Mesothelial cell of epicardium (in vitro differentiated cells): ENCODE results near the gene ENC1. TPM values are rescaled to one million over a fixed set of nuclear protein-coding genes. Genes with fewer than 3 reads are reported as not detected.

Experiments
- DNase-seq, 2 experiments: peaks; one replicate each; pipeline ENCODE4 v3.0.0; 2021; ENCODE audit warnings: low spot score in 2 of 2; ENCODE audit not compliant: unreplicated experiment in 2 of 2
- H3K27ac Mint-ChIP-seq: 2 replicates; pipeline ENCODE4 v1.8.0; 2021; ENCODE audit warnings: mixed read lengths
- H3K27me3 Mint-ChIP-seq: 2 replicates; pipeline ENCODE4 v1.8.0; 2021; ENCODE audit warnings: low read depth, mixed read lengths
- H3K36me3 Mint-ChIP-seq: 2 replicates; pipeline ENCODE4 v1.8.0; 2021; ENCODE audit warnings: mixed read lengths
- H3K4me1 Mint-ChIP-seq: 2 replicates; pipeline ENCODE4 v1.8.0; 2021; ENCODE audit warnings: mixed read lengths
- H3K4me3 Mint-ChIP-seq: 2 replicates; pipeline ENCODE4 v1.8.0; 2021; ENCODE audit warnings: mild to moderate bottlenecking, moderate library complexity, mixed read lengths
- H3K9me3 Mint-ChIP-seq: 2 replicates; pipeline ENCODE4 v1.8.0; 2021; ENCODE audit warnings: mixed read lengths
- CTCF ChIP-seq: fragments of 200-600 bp; sonication (generic); IDR thresholded peaks from one replicate; pipeline ENCODE4 v1.5.0; 2021; ENCODE audit warnings: antibody characterized with exemption; ENCODE audit not compliant: unreplicated experiment
- total RNA-seq: library from RNA; stranded (reverse); gene quantifications from 3 replicates; pipeline ENCODE4 v1.2.1, GENCODE V29; 2021

The ENC1 gene
- total RNA-seq, 1 donor from 2014 or later: 129 TPM

GRCh38 chr5:74612045-74612444 lies 28.5 kb downstream of the ENC1 start:
- H3K27ac Mint-ChIP-seq: no peak overlapping the region
- H3K9me3 Mint-ChIP-seq: no peaks in the 10 kb centered on the region
- peaks cover 24% of the 10 kb centered on the region for H3K4me1 Mint-ChIP-seq
- no peak for DNase-seq
- no peaks in the 10 kb centered on the region for H3K36me3 Mint-ChIP-seq
- TF ChIP-seq CTCF: no peak
- no peak overlapping the region for H3K4me3 Mint-ChIP-seq
- H3K27me3 Mint-ChIP-seq: no peaks in the 10 kb centered on the region

GRCh38 chr5:74608736-74609601 lies 31.6 kb downstream of the ENC1 start:
- peaks cover 11% of the 10 kb centered on the region for H3K4me1 Mint-ChIP-seq
- no peak for TF ChIP-seq CTCF
- DNase-seq: no peak
- no peaks in the 10 kb centered on the region for H3K36me3 Mint-ChIP-seq
- H3K27ac Mint-ChIP-seq: peak overlapping the region; percentile 66
- peaks cover 3% of the 10 kb centered on the region for H3K9me3 Mint-ChIP-seq
- H3K4me3 Mint-ChIP-seq: no peak overlapping the region
- no peaks in the 10 kb centered on the region for H3K27me3 Mint-ChIP-seq

- no peaks in the 10 kb centered on the region for H3K27me3 Mint-ChIP-seq
- H3K36me3 Mint-ChIP-seq: peaks cover 2% of the 10 kb centered on the region
- no peak overlapping the region for H3K4me3 Mint-ChIP-seq
- TF ChIP-seq CTCF: no peak
- peaks cover 26% of the 10 kb centered on the region for H3K9me3 Mint-ChIP-seq
- no peak overlapping the region for H3K27ac Mint-ChIP-seq
- peaks cover 11% of the 10 kb centered on the region for H3K4me1 Mint-ChIP-seq
- no peak for DNase-seq
Observed at GRCh38 chr5:74605759-74606158, 34.8 kb downstream of the ENC1 start.

- TF ChIP-seq CTCF: no peak
- no peak for DNase-seq
- Mint-ChIP-seq H3K27me3 (no peaks in the 10 kb centered on the region), H3K27ac (no peak overlapping the region), H3K4me1 (peaks cover 7% of the 10 kb centered on the region), H3K4me3 (no peak overlapping the region), H3K9me3 (peaks cover 26% of the 10 kb centered on the region), H3K36me3 (peaks cover 2% of the 10 kb centered on the region)
Observed at GRCh38 chr5:74603376-74603775, 37.2 kb downstream of the ENC1 start.

- DNase-seq: no peak
- H3K27ac Mint-ChIP-seq: no peak overlapping the region
- peaks cover 38% of the 10 kb centered on the region for H3K4me1 Mint-ChIP-seq
- peaks cover 23% of the 10 kb centered on the region for H3K9me3 Mint-ChIP-seq
- no peaks in the 10 kb centered on the region for H3K27me3 Mint-ChIP-seq
- H3K36me3 Mint-ChIP-seq: peaks cover 2% of the 10 kb centered on the region
- no peak overlapping the region for H3K4me3 Mint-ChIP-seq
- TF ChIP-seq CTCF: no peak
Observed at GRCh38 chr5:74599148-74599547, 41.4 kb downstream of the ENC1 start.
